Measurements from ENCODE around the gene HS3ST5. TPM values are rescaled to one million over a fixed set of nuclear protein-coding genes. Genes with fewer than 3 reads are reported as not detected.

The HS3ST5 gene
- total and polyA plus RNA-seq, 2 donors (not counting 3 experiments of a cell fraction or from before 2014, with no cell fraction given), result not detected

DNA sequence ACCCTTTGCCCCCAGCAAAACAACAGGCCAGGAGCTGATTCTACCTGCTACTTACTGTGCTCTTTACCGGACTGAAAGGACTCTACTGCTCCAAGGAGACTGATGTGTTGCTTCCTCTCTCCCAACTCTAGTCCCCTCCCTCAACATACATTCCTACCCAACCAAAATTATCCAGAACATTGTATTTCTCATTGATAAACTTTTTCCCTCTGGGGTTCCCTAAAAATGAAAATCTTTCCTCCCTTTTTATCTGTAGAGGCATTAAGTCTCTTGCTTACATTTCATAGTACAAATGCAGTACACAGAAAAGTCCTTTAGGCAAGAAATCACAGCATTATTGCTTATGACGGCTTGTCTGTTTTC lies 940 bp upstream of the HS3ST5 start:
- Histone ChIP-seq H3K4me2 (ENCODE audit: insufficient read depth, low read length) (no peak overlapping the region), H3K36me3 (ENCODE audit: control insufficient read depth in 2 of 2, extremely low read depth in 1 of 2, insufficient read depth in 2 of 2, low read length in 2 of 2) (no peaks in the 10 kb centered on the region), H3K27me3 (ENCODE audit: control insufficient read depth in 2 of 2, insufficient read depth in 2 of 2, low read length in 2 of 2) (peaks cover 33 to 47% of the 10 kb centered on the region in 2 experiments), H3K79me2 (ENCODE audit: control insufficient read depth, insufficient read depth, low read length) (no peaks in the 10 kb centered on the region), H4K20me1 (replicated peaks; ENCODE audit: control insufficient read depth, extremely low read depth, insufficient read depth, low read length) (no peaks in the 10 kb centered on the region), H3K9me3 (replicated peaks; ENCODE audit: control insufficient read depth, insufficient read depth, low read length) (no peaks in the 10 kb centered on the region), H3K4me1 (ENCODE audit: control insufficient read depth, extremely low read depth, insufficient read depth, low read length) (no peaks in the 10 kb centered on the region), H3K9ac (replicated peaks; ENCODE audit: extremely low read depth, insufficient read depth, low read length) (no peak overlapping the region), H3K4me3 (replicated peaks in 1 of 3; ENCODE audit: insufficient read depth in 1 of 3, low read depth in 1 of 3, low read length in 3 of 3) (no peak overlapping the region), H2AFZ (ENCODE audit: low read depth, low read length) (no peak overlapping the region), H3K9me1 (replicated peaks; ENCODE audit: control insufficient read depth, extremely low read depth, insufficient read depth, low read length) (no peaks in the 10 kb centered on the region), H3K27ac (ENCODE audit: insufficient read depth, low read depth, low read length) (no peak overlapping the region)
- ChIA-PET POLR2A (no interaction called here), CTCF (no interaction called here)
- intact Hi-C loops (cut with micrococcal nuclease), result no loop called here
- no TSS peak for BruUV-seq (replicated peaks)
- DNase-seq (ENCODE audit: low read depth, low spot score) (no peak), FAIRE-seq (no peak)
- TF ChIP-seq JUN (IDR thresholded peaks at IDR 0.05; ENCODE audit: borderline replicate concordance, insufficient read depth, insufficient read length, low read depth) (no peak), EZH2 (IDR thresholded peaks at IDR 0.05; ENCODE audit: borderline replicate concordance, low read depth, low read length, severe bottlenecking) (peak; percentile 39)
- dilution Hi-C loops (cut with MboI; ENCODE audit: extremely low pct_ligation_motif_present, low sequenced_read_pairs), result no loop called here

DNA sequence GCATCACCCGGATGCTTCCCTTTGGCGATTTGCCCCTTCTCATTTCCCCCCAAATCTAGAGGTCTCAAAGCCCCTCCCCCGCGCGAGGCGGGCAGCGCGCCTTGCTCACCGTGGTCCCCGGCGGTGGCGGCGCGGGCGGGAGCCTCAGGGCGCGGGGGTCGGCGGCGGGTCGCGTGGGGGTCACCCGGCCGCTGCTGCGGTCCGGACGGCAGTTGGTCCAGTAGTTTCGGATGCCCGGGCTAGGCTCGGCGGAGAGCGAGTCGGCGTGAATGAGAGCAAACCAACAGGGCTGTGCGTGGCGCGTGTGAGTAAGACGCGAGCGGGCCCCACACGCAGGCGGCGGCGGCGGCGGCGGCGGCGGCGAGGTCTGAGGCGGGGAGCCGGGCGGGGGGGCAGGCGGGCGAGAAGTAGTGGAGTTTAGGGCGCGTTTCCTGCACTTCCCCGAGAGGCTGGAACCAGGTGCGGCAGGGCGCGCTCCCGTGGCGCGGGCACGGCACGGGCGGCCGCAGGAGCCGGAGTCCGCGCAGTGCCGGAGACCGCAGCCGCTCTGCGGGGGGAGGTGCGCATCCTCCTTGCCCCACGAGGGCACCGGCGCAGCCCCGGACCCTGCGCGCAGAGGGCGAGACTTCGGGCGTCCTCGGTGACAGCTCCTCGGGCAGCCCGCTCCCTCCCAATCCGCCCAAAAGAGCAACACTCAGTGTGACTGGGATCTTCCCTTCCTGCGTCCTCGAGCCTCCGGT lies 567 bp downstream of the HS3ST5 start:
- H2AFZ ChIP-seq (ENCODE audit: low read depth, low read length), result peak overlapping the region; percentile 13
- no peaks in the 10 kb centered on the region for H3K9me3 ChIP-seq (replicated peaks; ENCODE audit: control insufficient read depth, insufficient read depth, low read length)
- no peaks in the 10 kb centered on the region for H4K20me1 ChIP-seq (replicated peaks; ENCODE audit: control insufficient read depth, extremely low read depth, insufficient read depth, low read length)
- TF ChIP-seq EZH2 (IDR thresholded peaks at IDR 0.05; ENCODE audit: borderline replicate concordance, low read depth, low read length, severe bottlenecking) (peak; percentile 76), POLR2A (IDR thresholded peaks at IDR 0.05; ENCODE audit: low read depth, low read length) (no peak)
- H3K79me2 ChIP-seq (ENCODE audit: control insufficient read depth, insufficient read depth, low read length), result no peaks in the 10 kb centered on the region
- no peaks in the 10 kb centered on the region for H3K36me3 ChIP-seq (ENCODE audit: control insufficient read depth in 2 of 2, extremely low read depth in 1 of 2, insufficient read depth in 2 of 2, low read length in 2 of 2)
- H3K4me3 ChIP-seq (replicated peaks in 1 of 3; ENCODE audit: insufficient read depth in 1 of 3, low read depth in 1 of 3, low read length in 3 of 3), result peak overlapping the region in 2 of 3 experiments; percentile 17 to 31
- CTCF ChIA-PET, result no interaction called here
- dilution Hi-C loops (cut with MboI; ENCODE audit: extremely low pct_ligation_motif_present, low sequenced_read_pairs) (no loop called here), intact Hi-C loops (cut with micrococcal nuclease) (no loop called here)
- BruUV-seq (replicated peaks), result no TSS peak
- FAIRE-seq (no peak), DNase-seq (ENCODE audit: low read depth, low spot score) (no peak)
- peaks cover 33 to 47% of the 10 kb centered on the region in 2 experiments for H3K27me3 ChIP-seq (ENCODE audit: control insufficient read depth in 2 of 2, insufficient read depth in 2 of 2, low read length in 2 of 2)
- POLR2A ChIA-PET, result no interaction called here
- H3K9ac ChIP-seq (replicated peaks; ENCODE audit: extremely low read depth, insufficient read depth, low read length), result no peak overlapping the region
- no peaks in the 10 kb centered on the region for H3K9me1 ChIP-seq (replicated peaks; ENCODE audit: control insufficient read depth, extremely low read depth, insufficient read depth, low read length)
- no peaks in the 10 kb centered on the region for H3K4me1 ChIP-seq (ENCODE audit: control insufficient read depth, extremely low read depth, insufficient read depth, low read length)
- no peak overlapping the region for H3K27ac ChIP-seq (ENCODE audit: insufficient read depth, low read depth, low read length)
- H3K4me2 ChIP-seq (ENCODE audit: insufficient read depth, low read length), result peak overlapping the region; percentile 72
